GM18519 (cell line): ENCODE measurements around the gene BIRC6.
A peak's percentile ranks its signal among the peaks of the same experiment; 100 is the strongest.
"Not testable (repeated sequence)": the region's sequence is repeated elsewhere in the genome, so short reads cannot be mapped to it uniquely, and the experiment has no call there.

Experiments
- ATAC-seq: cut with Tn5 transposase; IDR thresholded peaks from one replicate; pipeline ENCODE4 v1.9.1; 2021; ENCODE audit warnings: mild to moderate bottlenecking, moderate library complexity; ENCODE audit not compliant: unreplicated experiment, low FRiP score

The BIRC6 gene, protein sequence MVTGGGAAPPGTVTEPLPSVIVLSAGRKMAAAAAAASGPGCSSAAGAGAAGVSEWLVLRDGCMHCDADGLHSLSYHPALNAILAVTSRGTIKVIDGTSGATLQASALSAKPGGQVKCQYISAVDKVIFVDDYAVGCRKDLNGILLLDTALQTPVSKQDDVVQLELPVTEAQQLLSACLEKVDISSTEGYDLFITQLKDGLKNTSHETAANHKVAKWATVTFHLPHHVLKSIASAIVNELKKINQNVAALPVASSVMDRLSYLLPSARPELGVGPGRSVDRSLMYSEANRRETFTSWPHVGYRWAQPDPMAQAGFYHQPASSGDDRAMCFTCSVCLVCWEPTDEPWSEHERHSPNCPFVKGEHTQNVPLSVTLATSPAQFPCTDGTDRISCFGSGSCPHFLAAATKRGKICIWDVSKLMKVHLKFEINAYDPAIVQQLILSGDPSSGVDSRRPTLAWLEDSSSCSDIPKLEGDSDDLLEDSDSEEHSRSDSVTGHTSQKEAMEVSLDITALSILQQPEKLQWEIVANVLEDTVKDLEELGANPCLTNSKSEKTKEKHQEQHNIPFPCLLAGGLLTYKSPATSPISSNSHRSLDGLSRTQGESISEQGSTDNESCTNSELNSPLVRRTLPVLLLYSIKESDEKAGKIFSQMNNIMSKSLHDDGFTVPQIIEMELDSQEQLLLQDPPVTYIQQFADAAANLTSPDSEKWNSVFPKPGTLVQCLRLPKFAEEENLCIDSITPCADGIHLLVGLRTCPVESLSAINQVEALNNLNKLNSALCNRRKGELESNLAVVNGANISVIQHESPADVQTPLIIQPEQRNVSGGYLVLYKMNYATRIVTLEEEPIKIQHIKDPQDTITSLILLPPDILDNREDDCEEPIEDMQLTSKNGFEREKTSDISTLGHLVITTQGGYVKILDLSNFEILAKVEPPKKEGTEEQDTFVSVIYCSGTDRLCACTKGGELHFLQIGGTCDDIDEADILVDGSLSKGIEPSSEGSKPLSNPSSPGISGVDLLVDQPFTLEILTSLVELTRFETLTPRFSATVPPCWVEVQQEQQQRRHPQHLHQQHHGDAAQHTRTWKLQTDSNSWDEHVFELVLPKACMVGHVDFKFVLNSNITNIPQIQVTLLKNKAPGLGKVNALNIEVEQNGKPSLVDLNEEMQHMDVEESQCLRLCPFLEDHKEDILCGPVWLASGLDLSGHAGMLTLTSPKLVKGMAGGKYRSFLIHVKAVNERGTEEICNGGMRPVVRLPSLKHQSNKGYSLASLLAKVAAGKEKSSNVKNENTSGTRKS (N-terminal part only)

DNA sequence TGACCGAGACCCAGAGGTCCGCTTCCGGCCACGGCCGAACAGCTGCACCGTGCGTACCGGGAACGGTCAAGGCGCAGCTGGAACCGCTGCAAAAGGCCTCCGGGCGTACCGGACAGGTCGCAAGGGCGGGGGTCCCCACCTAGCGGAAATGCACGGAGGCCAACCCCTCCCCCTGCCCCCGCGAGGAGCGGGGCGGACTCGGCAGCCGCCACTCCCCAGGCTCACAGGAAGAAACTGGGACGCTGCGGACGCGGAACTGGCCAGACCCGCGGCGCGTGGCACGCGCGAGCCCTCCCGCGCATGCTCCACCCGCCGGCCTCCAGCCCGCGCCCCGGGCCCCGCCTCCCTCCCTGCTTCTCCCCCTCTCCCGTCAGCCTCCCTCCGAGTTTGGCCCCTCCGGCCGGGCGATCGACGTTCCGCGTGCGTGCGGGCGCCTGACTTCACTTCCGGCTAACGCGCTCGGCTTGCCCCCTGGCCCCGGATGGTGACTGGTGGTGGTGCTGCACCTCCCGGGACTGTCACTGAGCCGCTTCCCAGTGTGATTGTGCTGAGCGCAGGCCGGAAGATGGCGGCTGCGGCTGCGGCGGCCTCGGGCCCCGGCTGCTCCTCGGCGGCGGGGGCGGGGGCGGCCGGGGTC, at the start of gene BIRC6:
Gene BIRC6 (plus strand): TSS at position 343 of the 637 bp plus-strand sequence. CDS start 139 bp downstream, at position 482.
- peak; percentile 72 for ATAC-seq

GRCh38 chr2:32310577-32310976, 46.2 kb upstream of the BIRC6 start:
- ATAC-seq: no peak

DNA sequence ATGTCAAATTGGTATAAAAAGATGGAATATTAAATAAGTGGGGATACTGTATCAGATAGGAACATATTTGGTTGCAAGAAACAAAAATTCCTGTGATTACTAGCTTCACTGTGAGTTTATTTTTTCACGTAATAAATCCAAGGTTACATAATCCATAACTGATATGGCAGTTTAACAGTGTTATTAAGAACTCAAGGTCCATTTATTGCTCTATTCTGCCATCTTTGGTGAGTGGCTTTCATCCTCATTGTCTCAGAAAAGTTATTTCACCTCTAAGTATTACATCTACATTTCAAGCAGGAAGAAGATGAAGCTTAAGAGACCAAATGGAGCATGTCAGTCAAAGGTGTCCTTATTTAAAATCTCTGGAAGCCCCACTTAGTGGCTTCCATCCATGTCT, 41.9 kb upstream of the BIRC6 start:
- ATAC-seq: no peak

DNA sequence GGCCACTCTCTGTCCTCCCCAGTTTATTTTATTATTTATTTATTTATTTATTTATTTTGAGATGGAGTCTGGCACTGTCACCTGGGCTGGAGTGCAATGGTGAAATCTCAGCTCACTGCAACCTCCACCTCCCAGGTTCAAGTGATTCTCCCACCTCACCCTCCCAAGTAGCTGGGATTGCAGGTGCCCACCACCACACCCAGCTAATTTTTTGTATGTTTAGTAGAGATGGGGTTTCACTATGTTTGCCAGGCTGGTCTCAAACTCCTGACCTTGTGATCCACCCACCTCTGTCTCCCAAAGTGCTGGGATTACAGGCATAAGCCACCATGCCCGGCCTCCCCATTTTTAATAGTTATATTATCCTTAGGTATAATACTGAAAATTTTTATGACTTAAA, 28.1 kb upstream of the BIRC6 start:
- ATAC-seq: not testable (repeated sequence)

- ATAC-seq: not testable (repeated sequence)
Measured at GRCh38 chr2:32329180-32329980, 27.4 kb upstream of the BIRC6 start.

GRCh38 chr2:32330136-32330535, 26.7 kb upstream of the BIRC6 start:
- ATAC-seq: no peak

- no peak for ATAC-seq
Measured at GRCh38 chr2:32342801-32343200, 14.0 kb upstream of the BIRC6 start.

GRCh38 chr2:32350797-32351196, 6.0 kb upstream of the BIRC6 start:
- ATAC-seq: not testable (repeated sequence)

DNA sequence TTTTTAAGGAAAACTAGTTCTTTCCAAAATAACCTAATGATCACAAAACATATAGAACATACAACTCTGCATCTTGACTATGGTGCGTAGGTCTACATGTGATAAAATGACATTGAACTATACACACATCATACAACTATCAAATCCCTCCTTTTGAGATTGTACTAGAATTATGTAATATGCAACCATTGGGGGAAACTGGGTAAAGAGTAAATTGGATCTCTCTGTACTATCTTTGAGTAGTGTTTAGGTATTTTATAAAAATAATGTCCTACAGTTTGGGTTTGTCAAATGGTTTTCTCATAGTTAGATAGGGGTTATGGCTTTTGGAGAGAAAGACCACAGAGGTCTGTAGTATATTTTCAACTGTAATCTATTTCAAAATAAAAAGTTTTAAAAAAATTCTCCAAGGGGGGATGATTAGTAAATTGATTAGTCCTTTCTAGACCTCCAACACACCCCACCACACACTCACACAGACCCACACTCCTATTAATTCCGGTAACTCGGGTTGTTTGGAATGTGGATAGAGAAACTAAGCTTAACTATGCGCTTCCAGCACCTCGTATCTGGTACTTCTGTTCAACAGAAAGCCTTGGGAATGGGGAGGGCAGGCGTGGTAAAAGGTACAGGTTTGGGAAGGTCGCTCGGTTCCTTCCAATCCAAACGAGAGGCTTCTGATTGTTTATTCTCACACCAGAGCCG, 695 bp upstream of the BIRC6 start:
- ATAC-seq: no peak

DNA sequence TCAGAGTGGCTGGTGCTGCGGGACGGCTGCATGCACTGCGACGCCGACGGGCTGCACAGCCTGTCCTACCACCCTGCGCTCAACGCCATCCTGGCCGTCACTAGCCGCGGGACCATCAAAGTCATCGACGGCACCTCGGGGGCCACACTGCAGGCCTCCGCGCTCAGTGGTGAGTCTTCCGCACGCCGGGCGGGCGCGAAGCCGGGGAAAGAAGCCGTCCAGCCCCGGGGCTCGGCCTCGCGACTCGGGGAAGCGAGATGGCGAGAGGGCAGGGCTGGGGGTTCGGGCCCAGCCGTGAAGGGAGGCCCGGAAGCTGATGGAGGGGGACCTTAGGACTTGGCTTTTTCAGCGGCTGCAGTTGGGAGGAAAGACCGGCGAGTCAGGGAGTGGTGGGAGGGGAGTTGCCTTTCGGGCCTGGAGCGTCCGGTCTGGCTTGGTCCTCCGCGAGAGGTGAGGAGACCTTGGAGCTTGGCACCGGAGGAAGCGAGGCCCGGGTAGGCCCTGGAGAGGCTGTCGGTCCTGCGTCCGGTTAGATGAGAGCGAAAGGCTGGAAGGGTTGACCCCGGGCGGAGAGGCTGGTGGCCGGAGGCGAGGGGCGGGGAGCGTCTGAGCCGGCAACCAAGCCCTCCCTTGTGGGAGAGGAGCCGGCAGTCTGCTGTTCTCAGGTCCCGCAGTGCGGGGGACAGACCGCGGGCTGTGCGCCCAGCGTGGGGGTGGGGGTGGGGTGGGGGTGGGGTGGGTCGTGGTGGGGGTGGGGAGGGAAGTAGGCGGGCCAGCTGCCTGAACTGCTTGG, 691 bp downstream of the BIRC6 start:
- no peak for ATAC-seq

GRCh38 chr2:32358111-32358482, 1.3 kb downstream of the BIRC6 start:
- ATAC-seq: no peak

DNA sequence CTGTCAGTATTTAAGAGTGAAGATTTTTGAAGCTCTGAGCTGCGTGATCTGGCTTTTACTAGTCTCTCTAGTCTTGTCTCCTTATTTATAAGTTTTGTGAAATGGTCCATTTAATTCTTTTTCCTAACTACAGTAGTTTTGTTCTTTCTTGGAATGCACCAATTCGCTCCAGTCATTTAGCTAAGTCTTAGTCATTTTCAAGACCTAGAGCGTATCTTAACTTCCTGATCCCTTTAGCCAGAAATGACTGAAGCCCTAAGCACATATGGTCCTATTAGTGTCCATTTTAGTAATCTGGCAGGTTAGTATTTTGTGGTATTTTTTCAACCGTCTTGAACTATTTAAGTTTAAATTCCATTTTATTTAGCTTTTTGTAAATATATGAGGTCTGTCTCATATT, 3.6 kb downstream of the BIRC6 start:
- no peak for ATAC-seq

DNA sequence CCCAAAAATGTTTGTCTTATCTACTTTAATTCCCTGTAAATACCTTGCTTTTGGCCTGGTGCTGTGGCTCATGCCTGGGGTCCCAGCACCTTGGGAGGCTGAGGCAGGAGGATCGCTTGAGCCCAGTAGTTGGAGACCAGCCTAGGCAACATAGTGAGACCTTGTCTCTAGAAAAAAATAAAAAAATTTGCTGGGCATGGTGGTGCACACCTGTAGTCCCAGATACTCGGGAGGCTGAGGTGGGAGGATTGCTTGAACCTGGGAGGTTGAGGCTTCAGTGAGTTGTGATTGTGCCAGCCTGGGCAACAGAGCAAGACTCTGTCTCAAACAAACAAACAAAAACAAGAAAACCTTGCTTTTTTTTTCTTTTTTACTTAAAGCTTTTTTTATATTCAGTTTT, 6.2 kb downstream of the BIRC6 start:
- ATAC-seq: not testable (repeated sequence)

- no peak for ATAC-seq
Measured at GRCh38 chr2:32363597-32363996, 6.8 kb downstream of the BIRC6 start.

- ATAC-seq: not testable (repeated sequence)
Measured at GRCh38 chr2:32364290-32364689, 7.5 kb downstream of the BIRC6 start.

GRCh38 chr2:32365679-32366078, 8.9 kb downstream of the BIRC6 start:
- ATAC-seq: not testable (repeated sequence)

GRCh38 chr2:32366595-32366994, 9.8 kb downstream of the BIRC6 start:
- no peak for ATAC-seq

- ATAC-seq: no peak
Measured at GRCh38 chr2:32369222-32369621, 12.4 kb downstream of the BIRC6 start.
